Right lobe of liver (tissue), 6 donors: Measurements from ENCODE around the gene EPHB1. TPM values are rescaled to one million over a fixed set of nuclear protein-coding genes. Genes with fewer than 3 reads are reported as not detected.

ENCODE experiments used
- ATAC-seq, 4 donors: fragments of 200-7000 bp; cut with Tn5 transposase; one replicate each; pipeline ENCODE4 v1.9.1; 2020; ENCODE audit warnings: mild to moderate bottlenecking in 4 of 4, moderate library complexity in 4 of 4
- DNase-seq, 3 donors: peaks; one replicate each; pipeline ENCODE4 v3.0.0-alpha.2; 2020
- H3K27ac ChIP-seq, 3 donors: fragments of 200-600 bp; one replicate each; pipeline ENCODE4 v1.8.0; 2022
- H3K27me3 ChIP-seq, 2 donors: fragments of 200-600 bp; one replicate each; pipeline ENCODE4 v1.8.0; 2022
- H3K36me3 ChIP-seq, 4 donors: fragments of 200-600 bp; sonication (generic) in 1 of 4; one replicate each; pipeline versions ENCODE4 v1.5.1 to v1.8.0; 2017 to 2022; ENCODE audit warnings: control low read depth in 1 of 4
- H3K4me1 ChIP-seq, 4 donors: fragments of 200-600 bp; sonication (generic) in 1 of 4; one replicate each; pipeline versions ENCODE4 v1.5.1 to v1.8.0; 2017 to 2022; ENCODE audit warnings: control low read depth in 1 of 4
- H3K4me3 ChIP-seq, 3 donors: fragments of 200-600 bp; one replicate each; pipeline ENCODE4 v1.8.0; 2022
- H3K9me3 ChIP-seq, 4 donors: fragments of 200-600 bp; sonication (generic) in 1 of 4; one replicate each; pipeline versions ENCODE4 v1.5.1 to v1.8.0; 2017 to 2022; ENCODE audit warnings: control low read depth in 1 of 4
- CTCF ChIP-seq, 4 donors: fragments of 200-600 bp in 3 of 4; fragments of 450-650 bp in 1 of 4; IDR thresholded peaks; one replicate each; pipeline versions ENCODE4 v1.5.1 to v1.8.0; 2016 to 2022; ENCODE audit warnings: antibody characterized with exemption in 4 of 4, mild to moderate bottlenecking in 2 of 4
- POLR2A ChIP-seq: fragments of 450-650 bp; IDR thresholded peaks from one replicate; pipeline ENCODE4 v1.6.1; 2017; ENCODE audit warnings: antibody characterized with exemption, mild to moderate bottlenecking
- WGBS: methylation state at CpG from one replicate; pipeline ENCODE4 v1.1.6; 2018; ENCODE audit warnings: low coverage, low lambda C conversion rate; ENCODE audit not compliant: insufficient coverage; ENCODE audit errors: missing lambda C conversion rate; 5-methylcytosine and 5-hydroxymethylcytosine counted together
- intact Hi-C, 2 donors: fragments of 100-400 bp; cut with DNase I; formaldehyde crosslinking; loops; one replicate each; pipeline versions ENCODE4 v1.11.2 to v1.14.1; 2022
- total RNA-seq, 6 experiments: library from RNA; depleted of rRNA in 2 of 6; stranded (reverse); fragments of >200 nt in 2 of 6; fragmentation: NEBNext Ultra II Directional in 3 of 6; extraction: Animal tissue kit (Norgen Biotek cat#: 25700) in 3 of 6; gene quantifications; one replicate each; pipeline versions ENCODE4 v1.1.0 to v1.2.4, GENCODE V29; 2016 to 2023
- donor health status: DM: no; HTN: yes; CAD: no.
- donor health status: DM: no; HTN: no; CAD: no.
- donor health status: DM: no; HTN: no; CAD: no.
- donor health status: DM: no; HTN: yes; CAD: no.
- donor health status: DM: no; HTN: yes; CAD: no.

Gene EPHB1
- total RNA-seq, 6 experiments from 2014 or later, result 0.63 to 10.9 (median 1.8) TPM

DNA sequence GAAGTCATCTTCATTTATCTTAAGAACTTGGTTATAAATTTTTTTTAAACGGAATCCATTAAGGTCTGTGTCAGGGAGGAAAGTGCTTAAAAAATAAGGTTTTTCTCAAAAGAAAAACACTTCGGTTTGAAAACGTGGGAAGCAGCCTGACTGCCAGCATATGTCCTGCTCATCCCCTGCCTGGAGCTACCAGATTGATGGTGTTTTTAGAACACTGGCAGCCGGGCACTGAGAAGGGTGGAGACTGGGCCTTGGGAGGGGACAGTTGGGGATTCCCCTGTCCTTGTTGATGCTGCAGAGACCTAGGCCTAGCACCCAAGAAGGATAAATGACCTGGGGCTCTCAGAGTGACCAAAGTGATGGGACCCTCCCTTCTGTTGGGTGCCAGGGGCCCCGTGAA lies 296.9 kb downstream of the EPHB1 start:
- 78% methylated on average over 4 of the region's 5 CpGs for WGBS
- no peaks in the 10 kb centered on the region for H3K4me1 ChIP-seq
- intact Hi-C loops, result no loop called here
- H3K36me3 ChIP-seq, result no peaks in the 10 kb centered on the region
- H3K27ac ChIP-seq, result no peak overlapping the region
- TF ChIP-seq CTCF (IDR thresholded peaks at IDR 0.05) (no peak), POLR2A (no peak)
- ATAC-seq (no peak), DNase-seq (no peak)
- H3K27me3 ChIP-seq, result no peaks in the 10 kb centered on the region
- H3K4me3 ChIP-seq, result no peak overlapping the region
- no peaks in the 10 kb centered on the region for H3K9me3 ChIP-seq

GRCh38 chr3:135093121-135093520 lies 298.1 kb downstream of the EPHB1 start:
- H3K27ac ChIP-seq, result no peak overlapping the region
- TF ChIP-seq CTCF (IDR thresholded peaks at IDR 0.05) (no peak), POLR2A (no peak)
- H3K36me3 ChIP-seq, result no peaks in the 10 kb centered on the region
- H3K4me3 ChIP-seq, result no peak overlapping the region
- H3K9me3 ChIP-seq, result no peaks in the 10 kb centered on the region
- intact Hi-C loops, result no loop called here
- DNase-seq, result no peak
- ATAC-seq, result no peak
- H3K4me1 ChIP-seq, result no peaks in the 10 kb centered on the region
- 84% methylated on average over 4 of the region's 4 CpGs for WGBS
- no peaks in the 10 kb centered on the region for H3K27me3 ChIP-seq

DNA sequence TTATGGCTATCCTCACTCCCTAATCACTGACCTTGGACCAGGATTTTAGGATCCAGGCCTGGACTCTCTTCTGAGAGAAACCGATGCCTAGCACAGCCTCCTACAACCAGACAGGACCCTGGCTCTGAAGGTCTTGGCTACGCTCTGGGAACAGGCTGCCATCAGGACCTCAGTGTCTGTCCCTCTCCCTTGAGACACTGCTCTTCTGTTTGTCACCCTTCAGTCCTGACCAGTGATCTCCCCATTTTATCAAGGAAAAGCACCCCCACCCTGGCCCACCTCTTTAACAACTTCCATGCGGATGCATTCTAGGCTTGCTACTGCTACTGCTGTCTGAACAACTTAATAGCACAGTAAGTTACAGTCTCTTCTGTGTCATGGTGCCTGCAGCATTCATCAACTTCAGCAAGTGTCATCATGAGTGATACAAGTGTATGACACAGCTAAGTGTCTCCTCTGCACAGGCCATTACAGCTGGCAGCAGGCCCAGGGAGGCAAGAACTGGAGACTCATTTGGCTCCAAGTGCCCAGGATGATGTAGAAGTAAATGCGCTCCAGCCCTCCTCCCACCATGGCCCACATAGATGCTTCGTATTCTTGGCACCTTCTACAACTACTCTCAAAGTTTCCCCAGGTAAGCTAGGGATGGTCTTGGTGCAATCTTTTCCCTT lies 302.4 kb downstream of the EPHB1 start:
- no peak for ATAC-seq
- no peak for TF ChIP-seq CTCF (IDR thresholded peaks at IDR 0.05)
- TF ChIP-seq POLR2A, result no peak
- H3K9me3 ChIP-seq, result no peaks in the 10 kb centered on the region
- no peaks in the 10 kb centered on the region for H3K4me1 ChIP-seq
- DNase-seq, result no peak
- no peaks in the 10 kb centered on the region for H3K36me3 ChIP-seq
- H3K27ac ChIP-seq, result no peak overlapping the region
- intact Hi-C loops, result no loop called here
- WGBS, result 72% methylated on average over 2 of the region's 5 CpGs
- H3K27me3 ChIP-seq, result no peaks in the 10 kb centered on the region
- no peak overlapping the region for H3K4me3 ChIP-seq

DNA sequence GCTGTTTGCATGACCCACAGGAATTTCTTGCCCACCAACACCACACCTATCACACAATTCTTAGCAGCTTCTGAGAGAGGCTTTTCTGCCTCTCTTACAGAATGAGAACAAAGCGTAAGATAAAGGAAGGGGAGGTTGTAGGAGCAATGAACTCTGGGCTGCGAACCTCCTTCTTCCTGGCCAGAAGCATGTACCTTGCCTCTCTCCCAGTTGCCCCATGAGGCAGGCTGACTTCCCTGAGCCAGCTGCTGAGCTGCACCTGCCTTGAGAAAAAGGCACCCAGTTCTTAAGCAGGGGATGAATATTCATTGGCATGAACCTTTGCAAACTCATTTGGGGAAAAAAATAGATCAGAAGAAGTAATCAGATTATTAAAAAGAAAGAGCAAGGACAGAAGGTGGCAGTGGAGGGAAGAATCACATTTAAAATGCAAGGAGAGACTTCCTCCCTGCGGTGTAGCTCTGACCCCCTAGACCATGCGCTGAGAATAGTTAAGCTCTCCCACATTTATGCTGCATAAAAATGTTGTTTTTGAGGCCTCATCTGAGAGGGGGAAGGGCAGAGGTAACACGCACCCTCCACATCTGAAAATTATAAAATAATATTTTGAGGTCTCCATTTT lies 304.8 kb downstream of the EPHB1 start:
- Histone ChIP-seq H3K9me3 (no peaks in the 10 kb centered on the region), H3K4me3 (no peak overlapping the region), H3K27ac (no peak overlapping the region), H3K4me1 (no peaks in the 10 kb centered on the region), H3K27me3 (no peaks in the 10 kb centered on the region), H3K36me3 (no peaks in the 10 kb centered on the region)
- WGBS, result 61% methylated on average over 5 of the region's 5 CpGs
- no peak for ATAC-seq
- no peak for DNase-seq
- TF ChIP-seq POLR2A, result no peak
- intact Hi-C loops, result no loop called here

GRCh38 chr3:135100366-135100765 lies 305.3 kb downstream of the EPHB1 start:
- H3K4me1 ChIP-seq, result no peaks in the 10 kb centered on the region
- no peak overlapping the region for H3K27ac ChIP-seq
- ATAC-seq (no peak), DNase-seq (no peak)
- H3K9me3 ChIP-seq, result no peaks in the 10 kb centered on the region
- 60% methylated on average over 2 of the region's 2 CpGs for WGBS
- H3K4me3 ChIP-seq, result no peak overlapping the region
- intact Hi-C loops, result no loop called here
- H3K36me3 ChIP-seq, result no peaks in the 10 kb centered on the region
- TF ChIP-seq POLR2A (no peak), CTCF (IDR thresholded peaks at IDR 0.05) (no peak)
- no peaks in the 10 kb centered on the region for H3K27me3 ChIP-seq
